Activated CD8-positive, alpha-beta memory T cell treated with anti-CD3 and anti-CD28 coated beads, Interleukin-2, amount 50 U/mL, for 4 hours (primary cell): Measurements from ENCODE around the gene KY.

Experiments
- DNase-seq: peaks from one replicate; pipeline ENCODE4 v3.0.0-alpha.2; 2020

KY gene, protein sequence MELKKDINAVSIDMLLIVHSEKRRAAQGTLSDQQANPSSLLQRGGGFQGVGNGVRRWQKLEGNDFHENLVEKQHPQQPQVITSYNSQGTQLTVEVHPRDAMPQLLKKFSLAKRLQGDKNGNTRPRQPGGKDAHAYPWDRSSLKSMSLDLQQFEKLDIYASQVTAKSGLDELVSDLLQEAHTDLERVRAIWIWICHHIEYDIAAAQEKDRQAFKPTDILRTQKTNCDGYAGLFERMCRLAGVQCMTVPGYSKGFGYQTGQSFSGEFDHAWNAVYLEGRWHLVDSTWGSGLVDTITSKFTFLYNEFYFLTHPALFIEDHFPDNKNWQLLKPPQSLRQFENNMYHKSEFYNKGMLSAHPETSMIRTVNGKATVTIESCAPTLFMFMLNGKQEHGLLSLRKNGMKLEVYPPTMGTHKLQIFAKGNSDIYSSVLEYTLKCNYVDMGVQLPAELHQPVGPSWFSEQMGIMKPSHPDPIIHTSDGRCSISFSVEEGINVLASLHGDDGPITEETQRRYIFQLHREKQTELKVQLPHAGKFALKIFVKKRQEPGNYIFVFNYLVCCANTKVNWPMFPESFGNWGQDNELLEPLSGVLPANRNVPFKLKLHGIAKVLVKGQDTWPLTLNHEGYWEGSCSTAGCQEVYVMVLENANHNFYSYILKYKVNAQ

GRCh38 chr3:134650431-134651346 is at the start of gene KY:
TSS of gene KY (minus strand) at chr3:134651022. CDS start at chr3:134650960, 62 bp downstream.
- no peak for DNase-seq

DNA sequence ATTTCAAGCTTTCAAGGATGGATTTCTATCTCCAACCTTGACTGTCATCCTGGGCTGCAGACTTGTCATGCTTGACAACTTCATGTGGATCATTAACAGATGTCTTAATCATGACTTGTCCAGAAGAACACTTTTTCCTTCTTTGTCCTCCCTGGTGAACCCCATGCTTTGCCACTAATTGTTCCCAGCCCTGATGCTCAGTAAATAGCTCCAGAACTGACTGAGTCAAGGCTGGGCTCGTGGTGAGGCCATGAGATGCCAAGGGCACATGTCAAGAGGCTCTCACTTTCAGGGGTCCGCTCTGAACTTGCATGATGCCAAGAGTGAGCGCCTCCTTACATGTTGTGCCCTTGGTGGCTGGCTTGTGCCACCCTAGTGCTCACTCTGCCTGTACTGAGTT is 48.9 kb upstream of the KY start:
- no peak for DNase-seq

GRCh38 chr3:134699141-134699711 is 48.4 kb upstream of the KY start:
- DNase-seq: no peak

GRCh38 chr3:134697830-134698689 is 47.2 kb upstream of the KY start:
- DNase-seq: no peak

- DNase-seq: no peak
These were observed 45.3 kb upstream of the KY start for GRCh38 chr3:134696155-134696554.

- DNase-seq: no peak
These were observed 44.2 kb upstream of the KY start for GRCh38 chr3:134694946-134695543.

DNA sequence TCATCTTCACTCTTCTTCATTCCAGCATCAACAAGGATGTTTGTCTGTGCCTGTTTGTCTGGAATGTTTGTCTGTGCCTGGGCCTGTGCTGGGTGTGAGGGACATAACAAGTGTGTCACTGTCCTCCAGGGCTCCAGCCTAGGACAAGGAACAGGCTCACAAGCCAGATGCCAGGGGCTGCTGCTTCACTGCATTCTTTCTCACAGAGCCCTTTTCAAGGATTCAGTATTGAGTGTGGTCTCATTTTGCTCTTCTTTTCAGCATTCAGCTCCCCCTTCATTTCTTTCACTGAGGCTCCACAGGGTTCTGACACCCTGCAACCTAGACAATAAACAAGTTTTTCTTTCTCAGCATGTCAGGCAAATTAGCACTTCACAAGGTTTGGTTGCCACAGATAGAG is 43.6 kb upstream of the KY start:
- no peak for DNase-seq

GRCh38 chr3:134693804-134694203 is 43.0 kb upstream of the KY start:
- DNase-seq: no peak

DNA sequence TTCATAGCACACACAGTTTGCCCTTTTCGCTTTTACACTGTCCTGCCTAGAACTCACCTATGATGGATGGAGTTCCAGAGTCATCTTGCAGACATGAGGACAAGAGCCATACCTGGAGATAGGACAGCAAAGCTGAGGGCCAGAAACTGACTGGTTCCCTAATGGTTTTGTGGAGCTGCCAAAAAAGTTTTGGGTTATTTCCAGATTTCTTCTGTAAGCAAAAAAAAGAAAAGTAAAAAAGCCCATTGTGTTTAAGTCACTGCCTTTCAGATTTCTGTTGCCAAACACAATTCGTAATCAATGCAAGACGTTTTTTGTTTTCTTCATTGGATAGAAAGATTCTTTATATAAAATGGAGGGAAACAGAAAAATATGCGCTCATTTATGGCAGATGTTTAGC is 42.4 kb upstream of the KY start:
- DNase-seq: no peak

DNA sequence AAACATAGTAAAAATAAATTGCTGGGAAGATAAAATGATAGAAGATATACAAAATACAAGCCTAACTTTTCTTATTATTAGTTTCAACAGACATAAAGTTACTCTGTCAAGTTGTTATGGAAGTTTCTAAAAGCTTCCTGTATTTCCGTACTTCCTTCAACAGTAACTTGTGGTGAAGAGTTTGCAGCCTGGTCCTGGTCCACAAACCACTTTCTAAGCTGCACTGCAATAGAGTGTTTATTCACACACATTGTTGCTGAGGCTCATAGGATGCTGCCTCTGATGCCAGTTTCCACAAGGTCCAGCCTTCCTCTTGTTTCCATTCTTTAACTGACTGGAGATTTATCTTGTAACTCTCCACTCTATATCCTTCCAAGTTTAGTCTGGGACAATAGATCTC is 39.4 kb upstream of the KY start:
- no peak for DNase-seq

- DNase-seq: no peak
These were observed 36.8 kb upstream of the KY start for GRCh38 chr3:134687642-134688041.

GRCh38 chr3:134685929-134686802 is 35.3 kb upstream of the KY start:
- DNase-seq: no peak

DNA sequence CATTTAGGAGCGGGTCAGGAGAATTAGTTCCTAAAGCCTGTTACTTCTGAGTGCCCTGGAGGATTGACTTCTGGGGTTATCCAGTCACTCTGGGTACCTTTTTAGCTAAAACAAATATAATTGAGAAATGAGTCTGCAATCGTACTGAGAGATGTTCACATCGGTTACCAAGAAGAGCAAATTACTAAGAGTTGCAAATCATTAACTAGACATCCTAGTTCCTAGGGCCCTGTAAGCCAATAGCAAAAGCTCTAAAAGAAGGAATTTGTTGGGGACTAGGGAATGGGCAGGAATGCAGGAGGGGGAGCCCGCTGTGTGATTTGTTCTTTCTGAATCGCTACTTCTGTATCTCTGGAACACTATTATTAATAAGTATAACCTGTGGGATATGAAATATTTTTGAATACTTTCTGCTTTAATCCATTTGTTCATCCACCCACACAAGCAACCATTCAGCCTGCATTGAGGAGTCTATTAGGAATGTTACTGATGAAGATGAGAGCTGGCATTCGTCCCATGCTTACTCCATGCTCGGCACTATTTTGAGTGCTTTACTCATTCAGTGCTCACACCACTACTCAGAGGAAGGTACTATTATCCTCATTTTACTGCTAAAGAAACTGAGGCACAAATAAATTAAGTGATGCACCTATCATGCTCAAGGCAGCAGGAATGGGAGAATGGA is 31.5 kb upstream of the KY start:
- no peak for DNase-seq

- DNase-seq: no peak
These were observed 30.7 kb upstream of the KY start for GRCh38 chr3:134681522-134681900.

DNA sequence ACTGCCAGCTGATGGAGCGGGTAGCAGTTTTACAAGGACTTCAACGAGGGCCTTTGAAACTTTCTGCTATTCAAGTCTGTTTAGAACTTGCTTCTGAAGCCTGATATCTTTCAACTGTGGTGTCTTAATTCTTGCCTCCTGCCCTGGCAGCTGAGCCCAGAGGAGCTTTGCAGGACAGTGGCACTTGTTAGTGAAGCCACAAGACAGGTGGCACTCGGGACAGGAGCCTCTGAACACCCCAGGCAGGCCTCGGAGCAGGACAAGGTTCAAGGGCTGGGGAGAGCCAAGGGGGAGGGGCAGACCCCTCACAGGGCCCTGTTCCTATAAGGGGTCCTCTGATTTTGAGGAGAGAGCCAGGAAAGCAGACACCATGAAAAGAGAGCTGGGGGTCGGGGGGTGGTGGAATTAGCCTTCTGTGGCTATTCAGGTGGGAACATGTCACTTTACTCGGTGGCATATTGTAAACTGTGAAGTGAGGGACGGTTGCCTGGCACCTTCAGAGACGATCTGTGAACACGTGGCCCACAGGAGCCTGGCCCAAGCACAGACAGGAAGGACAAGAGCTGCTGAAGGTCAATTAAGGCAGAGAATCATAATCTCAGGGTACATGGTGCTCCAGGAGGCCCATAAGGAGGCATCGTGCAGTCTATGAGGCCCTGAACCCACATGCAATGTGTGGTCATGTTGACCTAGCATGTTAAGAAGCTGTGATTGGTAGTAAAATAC is 30.1 kb upstream of the KY start:
- no peak for DNase-seq

GRCh38 chr3:134677987-134678308 is 27.1 kb upstream of the KY start:
- DNase-seq: no peak

GRCh38 chr3:134677196-134677986 is 26.6 kb upstream of the KY start:
- no peak for DNase-seq

DNA sequence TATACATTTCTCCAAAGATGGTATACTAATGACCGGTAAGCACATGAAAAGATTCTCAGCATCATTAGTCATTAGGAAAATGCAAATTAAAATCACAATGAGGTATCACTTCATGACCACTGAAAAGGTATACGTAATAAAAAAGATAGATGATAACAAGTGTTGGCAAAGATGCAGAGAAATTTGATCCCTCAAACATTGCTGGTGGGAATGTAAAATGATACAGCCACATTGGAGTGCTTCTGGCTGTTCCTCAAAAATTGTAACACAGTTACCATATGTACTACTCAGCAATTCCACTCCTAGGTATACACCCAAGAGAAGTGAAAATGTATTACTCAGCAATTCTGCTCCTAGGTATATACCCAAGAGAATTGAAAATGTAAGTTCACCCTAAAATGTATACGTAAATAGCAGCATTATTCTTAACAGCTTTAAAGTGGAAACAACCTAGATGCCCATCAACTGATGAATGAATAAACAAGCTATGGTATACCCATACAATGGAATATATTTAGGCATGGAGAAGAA is 25.0 kb upstream of the KY start:
- no peak for DNase-seq
